GM12878 (cell line): ENCODE data around the gene NDUFAB1. TPM values are rescaled to one million over a fixed set of nuclear protein-coding genes. Genes with fewer than 3 reads are reported as not detected.

Experiments used
- ATAC-seq: fragments of 200-7000 bp; cut with Tn5 transposase; 3 replicates; pipeline ENCODE4 v1.9.1; 2020; ENCODE audit warnings: mild to moderate bottlenecking, moderate library complexity
- BruUV-seq: library from RNA; stranded (reverse); fragments of 400-500 nt; replicated peaks from 2 replicates; lab custom pipeline; 2021; lab: Mats Ljungman, UMichigan
- CTCF ChIA-PET: fragments of 300-600 bp; sonication (Branson Sonifier 250); formaldehyde crosslinking; extraction: SDS; loops from one replicate; lab custom pipeline; 2021; ENCODE audit warnings: inconsistent platforms; lab: Yijun Ruan, JAX
- POLR2A ChIA-PET: fragments of 350-600 bp; formaldehyde crosslinking; extraction: SDS; loops from one replicate; lab custom pipeline; 2021; ENCODE audit warnings: inconsistent platforms; lab: Charles Lee
- RAD21 ChIA-PET: fragments of 300-600 bp; sonication (Branson Sonifier 250); formaldehyde crosslinking; loops from one replicate; lab custom pipeline; 2023; ENCODE audit warnings: antibody characterized with exemption; ENCODE audit not compliant: unreplicated experiment; lab: Charles Lee
- SMC1A ChIA-PET: fragments of 300-600 bp; sonication (Branson Sonifier 250); formaldehyde crosslinking; loops from one replicate; lab custom pipeline; 2023; ENCODE audit not compliant: unreplicated experiment, uncharacterized antibody; lab: Charles Lee
- DNase-seq: peaks from one replicate; pipeline ENCODE4 v3.0.0-alpha.2; 2011; ENCODE audit warnings: low read depth, low spot score
- FAIRE-seq: peaks from 3 replicates; lab custom pipeline; 2011; peaks lifted over from hg19 to GRCh38; lab: Jason Lieb, UNC
- H2AFZ ChIP-seq: 2 replicates; pipeline ENCODE4 v1.6.0; 2011; ENCODE audit warnings: low read depth, low read length, control low read depth; ENCODE audit not compliant: control insufficient read depth
- H3K27ac ChIP-seq: 2 replicates; pipeline ENCODE4 v1.5.1; 2011; ENCODE audit warnings: control low read depth; ENCODE audit not compliant: control insufficient read depth, insufficient read depth
- H3K27me3 ChIP-seq, 2 experiments: replicated peaks in 1 of 2; 2 replicates each; pipeline versions ENCODE4 v1.6.0 to v1.6.1; 2011; ENCODE audit warnings: low read length in 1 of 2; ENCODE audit not compliant: control insufficient read depth in 2 of 2, insufficient read depth in 2 of 2
- H3K36me3 ChIP-seq, 2 experiments: 2 replicates each; pipeline ENCODE4 v1.5.1; 2011; ENCODE audit warnings: low read length in 1 of 2; ENCODE audit not compliant: control insufficient read depth in 2 of 2, insufficient read depth in 2 of 2
- H3K4me1 ChIP-seq: 2 replicates; pipeline ENCODE4 v1.6.1; 2011; ENCODE audit warnings: mild to moderate bottlenecking, low read length, moderate library complexity, mixed read lengths; ENCODE audit not compliant: control insufficient read depth, insufficient read depth
- H3K4me2 ChIP-seq: 2 replicates; pipeline ENCODE4 v1.6.0; 2011; ENCODE audit warnings: control low read depth; ENCODE audit not compliant: control insufficient read depth, insufficient read depth
- H3K4me3 ChIP-seq: fragments of 200-600 bp; sonication (generic); 2 replicates; pipeline ENCODE4 v1.5.1; 2016
- H3K79me2 ChIP-seq: 2 replicates; pipeline ENCODE4 v1.6.0; 2011; ENCODE audit warnings: low read length; ENCODE audit not compliant: control insufficient read depth, insufficient read depth
- H3K9ac ChIP-seq: 2 replicates; pipeline ENCODE4 v1.8.0; 2011; ENCODE audit warnings: low read length, control low read depth, mixed read lengths; ENCODE audit not compliant: control insufficient read depth, insufficient read depth
- H3K9me3 ChIP-seq: replicated peaks from 3 replicates; pipeline ENCODE4 v1.5.1; 2011; ENCODE audit warnings: mild to moderate bottlenecking, low read length; ENCODE audit not compliant: control insufficient read depth, insufficient read depth
- H4K20me1 ChIP-seq: 2 replicates; pipeline ENCODE4 v1.6.0; 2011; ENCODE audit not compliant: control insufficient read depth, insufficient read depth
- BCL3 ChIP-seq: IDR thresholded peaks from 2 replicates; pipeline ENCODE4 v1.6.1; 2011; ENCODE audit warnings: borderline replicate concordance, low read depth, mild to moderate bottlenecking, moderate library complexity, low read length; ENCODE audit not compliant: insufficient read depth, poor library complexity, severe bottlenecking
- EP300 ChIP-seq, 2 experiments: fragments of 150-350 bp in 1 of 2; IDR thresholded peaks; 2 replicates each; pipeline ENCODE4 v1.6.1; 2011 to 2012; ENCODE audit warnings: low read depth in 2 of 2, low read length in 2 of 2, borderline replicate concordance in 1 of 2, improper control_type of control experiment in 1 of 2, inconsistent platforms in 1 of 2; ENCODE audit not compliant: control insufficient read depth in 1 of 2
- NBN ChIP-seq: fragments of 450-650 bp; IDR thresholded peaks from 2 replicates; pipeline ENCODE4 v1.6.1; 2016
- PBX3 ChIP-seq: IDR thresholded peaks from 2 replicates; pipeline ENCODE4 v1.6.1; 2011; ENCODE audit warnings: mild to moderate bottlenecking, low read depth, low read length, moderate library complexity; ENCODE audit not compliant: insufficient replicate concordance
- POLR2AphosphoS5 ChIP-seq: IDR thresholded peaks from 2 replicates; pipeline ENCODE4 v1.6.1; 2011; ENCODE audit warnings: mild to moderate bottlenecking, low read length, inconsistent platforms
- WGBS: methylation state at CpG from one replicate; pipeline ENCODE4 v1.1.6; 2016; ENCODE audit warnings: low lambda C conversion rate; ENCODE audit not compliant: insufficient replicate concordance, insufficient coverage; ENCODE audit errors: missing lambda C conversion rate; 5-methylcytosine and 5-hydroxymethylcytosine counted together
- in situ Hi-C: fragments of 300-500 bp; cut with MboI; formaldehyde crosslinking; loops from 9 replicates; pipeline ENCODE4 v1.14.3; 2018; ENCODE audit warnings: mixed read lengths
- intact Hi-C: fragments of 100-400 bp; cut with micrococcal nuclease; formaldehyde crosslinking; loops from one replicate; pipeline ENCODE4 v1.14.2; 2022; ENCODE audit not compliant: unreplicated experiment
- polyA plus RNA-seq, 11 experiments: library from polyadenylated mRNA; depleted of rRNA in 4 of 11; unstranded in 6 of 11; stranded (reverse) in 5 of 11; fragments of >200 nt; fragmentation: Nextera tagmentation in 4 of 11; fragmentation: Illumina TruSeq in 1 of 11; extraction: Ambion mirVana in 4 of 11; extraction: Trizol in 1 of 11; gene quantifications; 1 replicate in 1 of 11; 2 replicates in 10 of 11; pipeline versions ENCODE4 v1.2.1 to v1.2.3, GENCODE V29; 2011 to 2016; ENCODE audit warnings: inconsistent platforms in 2 of 11, missing spikeins in 2 of 11, low read depth in 1 of 11
- total RNA-seq, 4 experiments: library from RNA; depleted of rRNA in 3 of 4; stranded (reverse); fragments of >200 nt in 3 of 4; fragmentation: Illumina TruSeq in 1 of 4; extraction: Trizol in 1 of 4; gene quantifications; 2 replicates each; pipeline versions ENCODE4 v1.2.1 to v1.2.3, GENCODE V29; 2013 to 2021

NDUFAB1 gene
- total and polyA plus RNA-seq, 10 of the 15 experiments (the other 5 are each of a cell fraction or from before 2014, with no cell fraction given) = 79.9 to 584 (median 231) TPM

GRCh38 chr16:23571895-23572294 lies 24.2 kb downstream of the NDUFAB1 start:
- Histone ChIP-seq H3K27me3 (no peaks in the 10 kb centered on the region), H3K27ac (no peak overlapping the region), H3K4me3 (no peak overlapping the region), H3K9ac (no peak overlapping the region), H4K20me1 (no peaks in the 10 kb centered on the region), H3K79me2 (no peaks in the 10 kb centered on the region), H3K4me1 (peaks cover 14% of the 10 kb centered on the region), H2AFZ (no peak overlapping the region), H3K4me2 (no peak overlapping the region), H3K9me3 (no peaks in the 10 kb centered on the region), H3K36me3 (peaks cover 3 to 29% of the 10 kb centered on the region in 2 experiments)
- ChIA-PET POLR2A (no interaction called here), RAD21 (no interaction called here), CTCF (no interaction called here), SMC1A (no interaction called here)
- ATAC-seq (no peak), DNase-seq (no peak), FAIRE-seq (no peak)
- in situ Hi-C loops = no loop called here
- intact Hi-C loops = no loop called here
- no TSS peak for BruUV-seq
- 100% methylated on average over 5 of the region's 5 CpGs for WGBS
- TF ChIP-seq NBN (no peak), BCL3 (peak; percentile 33), PBX3 (peak; percentile 6), EP300 (IDR thresholded peaks at IDR 0.05; ENCODE audit: borderline replicate concordance in 1 of 2, control insufficient read depth in 1 of 2, low read depth in 2 of 2, low read length in 2 of 2) (no peak), POLR2AphosphoS5 (0 out of 2 replicates have a peak, but pooled peaks have one; percentile 30)
